Right lung (tissue), 5 donors: ENCODE measurements around the gene FADS2. TPM values are rescaled to one million over a fixed set of nuclear protein-coding genes. Genes with fewer than 3 reads are reported as not detected.

Experiments
- polyA plus RNA-seq, 5 donors: library from polyadenylated mRNA; unstranded; fragments of 120-200 nt; gene quantifications; one replicate each; pipeline versions ENCODE4 v1.2.1 to v1.2.3, GENCODE V29; 2013; ENCODE audit warnings: inconsistent platforms in 1 of 5, low replicate concordance in 1 of 5; ENCODE audit not compliant: insufficient read length in 5 of 5, insufficient read depth in 1 of 5

The FADS2 gene
- polyA plus RNA-seq, 5 donors, result 47.7 to 120 (median 74.9) TPM

Other genes starting within 250 kb of the FADS2 start
- gene SYT7, start 247.2 kb upstream of the FADS2 start, polyA plus RNA-seq, result 1 to 10 TPM; 6.2 to 7.4 (median 6.7) TPM
- 1 to 10 TPM; 1.9 to 3.9 (median 2.7) TPM for gene DAGLA, start 147.9 kb upstream of the FADS2 start, polyA plus RNA-seq
- 10 to 100 TPM; 20.7 to 39.0 (median 28.7) TPM for gene MYRF, start 75.7 kb upstream of the FADS2 start, polyA plus RNA-seq
- gene TMEM258, start 35.7 kb upstream of the FADS2 start, polyA plus RNA-seq, result 100 to 1,000 TPM; 132 to 212 (median 171) TPM
- gene FEN1, start 35.4 kb upstream of the FADS2 start, polyA plus RNA-seq, result 10 to 100 TPM; 24.3 to 38.2 (median 28.5) TPM
- 10 to 100 TPM; 23.0 to 36.2 (median 29.4) TPM for gene FADS1, start 11.3 kb upstream of the FADS2 start, polyA plus RNA-seq
- 10 to 100 TPM in 3 of 5 donors, 1 to 10 TPM in 2; 7.6 to 17.9 (median 11.1) TPM for gene FADS3, start 63.2 kb downstream of the FADS2 start, polyA plus RNA-seq
- 10 to 100 TPM in 3 of 5 donors, 1 to 10 TPM in 2; 7.4 to 20.2 (median 10.5) TPM for gene RAB3IL1, start 89.3 kb downstream of the FADS2 start, polyA plus RNA-seq
- 1 to 10 TPM; 4.2 to 6.5 (median 6.0) TPM for gene BEST1, start 122.1 kb downstream of the FADS2 start, polyA plus RNA-seq
- 1,000 to 10,000 TPM; 1,688 to 2,297 (median 2,057) TPM for gene FTH1, start 139.3 kb downstream of the FADS2 start, polyA plus RNA-seq